Body of pancreas (tissue), 4 donors: ENCODE measurements around the gene RAB10. TPM values are rescaled to one million over a fixed set of nuclear protein-coding genes. Genes with fewer than 3 reads are reported as not detected.
"Not testable (repeated sequence)": the region's sequence is repeated elsewhere in the genome, so short reads cannot be mapped to it uniquely, and the experiment has no call there.

ENCODE experiments used
- ATAC-seq: fragments of 150-250 bp; one replicate; pipeline ENCODE4 v1.9.1; 2016
- DNase-seq, 4 donors: peaks; one replicate each; pipeline ENCODE4 v3.0.0-alpha.2; 2019
- H3K27ac ChIP-seq, 4 donors: fragments of 200-600 bp; sonication (generic); 1 replicate in 3 of 4; 2 replicates in 1 of 4; pipeline versions ENCODE4 v1.5.1 to v1.6.1; 2016 to 2019; ENCODE audit warnings: mild to moderate bottlenecking in 1 of 4, mixed read lengths in 1 of 4, moderate library complexity in 1 of 4
- H3K27me3 ChIP-seq, 2 donors: fragments of 200-600 bp; sonication (generic); one replicate each; pipeline ENCODE4 v1.6.0; 2016; ENCODE audit warnings: mild to moderate bottlenecking in 1 of 2
- H3K36me3 ChIP-seq, 2 donors: fragments of 200-600 bp; sonication (generic); replicated peaks in 1 of 2; 2 replicates each; pipeline ENCODE4 v1.5.1; 2016; ENCODE audit warnings: low read depth in 2 of 2; ENCODE audit not compliant: insufficient read depth in 1 of 2
- H3K4me1 ChIP-seq: fragments of 200-600 bp; sonication (generic); one replicate; pipeline ENCODE4 v1.6.0; 2016
- H3K4me3 ChIP-seq, 2 donors: fragments of 200-600 bp; sonication (generic); 1 replicate in 1 of 2; 2 replicates in 1 of 2; pipeline ENCODE4 v1.5.1; 2016 to 2019
- H3K9me3 ChIP-seq, 3 donors: fragments of 200-600 bp; sonication (generic); 1 replicate in 2 of 3; 2 replicates in 1 of 3; pipeline ENCODE4 v1.5.1; 2016
- POLR2A ChIP-seq, 3 donors: fragments of 450-650 bp; IDR thresholded peaks; one replicate each; pipeline ENCODE4 v1.6.1; 2016; ENCODE audit warnings: antibody characterized with exemption in 3 of 3, mild to moderate bottlenecking in 2 of 3
- WGBS, 2 donors: methylation state at CpG; one replicate each; pipeline ENCODE4 v1.1.5; 2017; 5-methylcytosine and 5-hydroxymethylcytosine counted together
- intact Hi-C: fragments of 100-400 bp; cut with DNase I; formaldehyde crosslinking; loops from one replicate; pipeline ENCODE4 v1.15.1; 2023
- total RNA-seq, 2 donors: library from RNA; depleted of rRNA; stranded (reverse); fragments of >200 nt; gene quantifications; one replicate each; pipeline ENCODE4 v1.1.0, GENCODE V29; 2016
- TF ChIP-seq, protein P1 (sequence below), 7 experiments: fragments of 450-650 bp in 4 of 7; fragments of 200-600 bp in 3 of 7; sonication (generic) in 3 of 7; IDR thresholded peaks; one replicate each; pipeline ENCODE4 v1.5.1; 2016 to 2019; ENCODE audit warnings: antibody characterized with exemption in 7 of 7

Gene RAB10
- total RNA-seq, 2 donors from 2014 or later, result 41.5 to 115 TPM

DNA sequence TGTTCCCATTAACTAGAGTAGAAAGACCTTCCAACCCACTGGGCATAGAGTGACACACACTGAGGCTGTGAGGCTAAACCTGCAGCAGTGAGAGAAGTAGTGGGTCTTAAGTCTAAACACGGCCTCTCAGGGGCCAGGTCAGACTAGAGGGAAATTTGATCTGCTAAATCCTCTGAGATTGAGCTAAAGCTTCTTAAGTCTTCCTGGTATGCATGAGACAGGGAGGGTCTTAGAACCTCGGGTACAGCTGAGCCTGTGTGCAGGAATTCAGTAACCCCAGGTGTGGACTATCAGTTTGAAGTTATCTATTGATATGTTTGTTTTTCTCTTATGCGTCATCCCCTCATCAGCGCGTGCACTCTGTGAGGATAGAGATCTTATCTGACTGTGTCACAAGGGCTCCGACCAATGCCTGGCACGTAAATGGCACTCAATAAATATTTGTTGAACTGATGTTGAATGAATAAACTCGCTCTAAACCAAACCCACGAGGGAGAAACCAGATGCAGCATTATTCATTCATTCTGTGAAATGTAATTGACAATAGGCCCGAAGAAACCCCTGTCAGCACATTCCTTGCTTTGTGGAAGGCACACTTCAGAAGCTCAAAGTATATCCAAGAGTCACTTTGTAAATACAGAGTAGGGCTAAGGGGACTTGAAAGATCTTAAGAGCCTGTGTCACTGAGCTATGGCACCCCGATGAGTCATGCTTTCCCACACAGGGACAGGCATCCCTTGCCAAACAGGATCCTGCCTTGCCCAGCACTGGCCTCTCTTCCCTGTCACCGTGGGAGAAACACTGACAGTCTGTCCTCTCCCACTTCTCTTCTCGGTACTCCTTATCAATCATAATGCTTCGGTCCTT, 21.7 kb upstream of the RAB10 start:
- Histone ChIP-seq H3K27me3 (no peaks in the 10 kb centered on the region), H3K9me3 (no peaks in the 10 kb centered on the region), H3K36me3 (no peaks in the 10 kb centered on the region), H3K4me3 (no peak overlapping the region), H3K27ac (peak overlapping the region; percentile 58 to 80 (median 66)), H3K4me1 (peaks cover 25% of the 10 kb centered on the region)
- intact Hi-C loops, result no loop called here
- DNase-seq (peak; percentile 60 to 83 (median 74)), ATAC-seq (peak; percentile 85)
- TF ChIP-seq, protein P1, sequence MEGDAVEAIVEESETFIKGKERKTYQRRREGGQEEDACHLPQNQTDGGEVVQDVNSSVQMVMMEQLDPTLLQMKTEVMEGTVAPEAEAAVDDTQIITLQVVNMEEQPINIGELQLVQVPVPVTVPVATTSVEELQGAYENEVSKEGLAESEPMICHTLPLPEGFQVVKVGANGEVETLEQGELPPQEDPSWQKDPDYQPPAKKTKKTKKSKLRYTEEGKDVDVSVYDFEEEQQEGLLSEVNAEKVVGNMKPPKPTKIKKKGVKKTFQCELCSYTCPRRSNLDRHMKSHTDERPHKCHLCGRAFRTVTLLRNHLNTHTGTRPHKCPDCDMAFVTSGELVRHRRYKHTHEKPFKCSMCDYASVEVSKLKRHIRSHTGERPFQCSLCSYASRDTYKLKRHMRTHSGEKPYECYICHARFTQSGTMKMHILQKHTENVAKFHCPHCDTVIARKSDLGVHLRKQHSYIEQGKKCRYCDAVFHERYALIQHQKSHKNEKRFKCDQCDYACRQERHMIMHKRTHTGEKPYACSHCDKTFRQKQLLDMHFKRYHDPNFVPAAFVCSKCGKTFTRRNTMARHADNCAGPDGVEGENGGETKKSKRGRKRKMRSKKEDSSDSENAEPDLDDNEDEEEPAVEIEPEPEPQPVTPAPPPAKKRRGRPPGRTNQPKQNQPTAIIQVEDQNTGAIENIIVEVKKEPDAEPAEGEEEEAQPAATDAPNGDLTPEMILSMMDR (IDR thresholded peaks at IDR 0.05), result no peak
- no peak for TF ChIP-seq POLR2A (IDR thresholded peaks at IDR 0.05)
- whole genome bisulfite sequencing, 2 donors, result 9 to 16% methylated on average over 14 of the region's 14 CpGs

DNA sequence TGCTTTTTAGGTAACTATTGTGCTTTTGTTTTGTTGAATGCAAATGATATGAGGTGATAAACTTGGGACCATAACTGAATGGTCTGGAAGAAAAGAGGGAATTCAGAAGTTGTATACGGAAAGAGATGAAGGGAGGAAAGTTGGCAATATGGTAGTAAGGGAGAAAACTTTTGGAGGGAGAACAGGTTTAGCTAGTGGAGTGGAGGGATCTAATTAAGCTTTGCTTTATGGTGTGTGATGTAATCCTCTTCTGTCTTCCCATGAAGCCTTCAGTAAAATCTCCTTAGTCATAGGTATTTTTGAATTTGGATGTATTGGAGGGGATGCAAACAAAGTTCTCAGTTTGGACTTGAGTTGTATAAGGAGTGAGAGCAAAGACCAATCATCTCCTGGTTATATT, 20.2 kb upstream of the RAB10 start:
- Histone ChIP-seq H3K4me1 (peaks cover 38% of the 10 kb centered on the region), H3K36me3 (no peaks in the 10 kb centered on the region), H3K9me3 (no peaks in the 10 kb centered on the region), H3K27ac (peak overlapping the region in 1 of 4 donors; percentile 73), H3K4me3 (no peak overlapping the region), H3K27me3 (no peaks in the 10 kb centered on the region)
- WGBS, 2 donors, result 82 to 93% methylated on average over 1 of the region's 1 CpG
- no peak for ATAC-seq
- TF ChIP-seq, protein P1 (IDR thresholded peaks at IDR 0.05), result no peak
- no peak for TF ChIP-seq POLR2A (IDR thresholded peaks at IDR 0.05)
- intact Hi-C loops, result no loop called here
- no peak for DNase-seq

DNA sequence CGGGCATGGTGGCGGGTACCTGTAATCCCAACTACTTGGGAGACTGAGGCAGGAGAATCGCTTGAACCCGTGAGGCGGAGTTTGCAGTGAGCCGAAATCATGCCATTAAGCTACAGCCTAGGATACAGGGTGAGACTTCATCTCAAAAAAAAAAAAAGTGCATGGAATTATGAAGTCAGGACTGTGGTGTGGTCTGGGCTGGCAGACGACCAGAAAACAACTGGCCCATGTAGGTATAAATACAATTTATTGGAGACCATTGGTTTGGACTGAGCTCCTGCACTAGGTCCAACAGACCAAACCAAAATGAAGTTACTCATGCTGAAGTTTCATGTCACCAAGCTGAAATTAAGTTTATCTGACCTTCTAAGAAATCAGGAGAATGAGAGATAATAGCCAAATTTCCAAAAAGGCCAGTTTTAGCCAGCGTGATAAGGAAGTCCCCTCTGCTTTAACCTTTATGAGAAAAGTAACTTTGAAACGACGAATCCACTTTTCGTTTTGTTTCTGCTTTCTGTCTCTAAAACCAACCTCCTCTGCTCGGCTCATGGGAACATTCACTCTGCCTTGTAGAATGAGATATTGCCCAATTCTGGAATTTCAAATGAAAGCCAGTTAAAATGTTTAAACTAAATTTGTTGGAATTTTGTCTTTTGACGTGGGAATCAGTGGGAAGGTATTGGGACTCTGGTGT, 17.7 kb upstream of the RAB10 start:
- no peak for ATAC-seq
- 87 to 89% methylated on average over 13 of the region's 13 CpGs for WGBS, 2 donors
- TF ChIP-seq, protein P1 (IDR thresholded peaks at IDR 0.05), result no peak
- TF ChIP-seq POLR2A (IDR thresholded peaks at IDR 0.05), result no peak
- intact Hi-C loops, result no loop called here
- no peak for DNase-seq
- Histone ChIP-seq H3K9me3 (no peaks in the 10 kb centered on the region), H3K36me3 (no peaks in the 10 kb centered on the region), H3K27me3 (no peaks in the 10 kb centered on the region), H3K4me3 (no peak overlapping the region), H3K4me1 (peaks cover 51% of the 10 kb centered on the region), H3K27ac (peak overlapping the region in 1 of 4 donors; percentile 82)

DNA sequence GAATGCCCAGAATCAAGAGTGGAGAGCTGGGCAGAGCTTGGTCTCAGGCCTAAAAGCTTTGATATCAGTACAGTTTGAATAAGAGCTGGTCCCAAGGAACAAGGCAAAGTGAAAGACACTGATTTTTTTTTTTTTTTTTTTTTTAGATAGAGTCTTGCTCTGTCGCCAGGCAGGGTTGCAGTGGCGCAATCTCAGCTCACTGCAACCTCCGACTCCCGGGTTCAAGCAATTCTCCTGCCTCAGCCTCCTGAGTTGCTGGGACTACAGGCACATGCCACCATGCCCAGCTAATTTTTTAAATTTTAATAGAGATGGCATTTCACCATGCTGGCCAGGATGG, 17.2 kb upstream of the RAB10 start:
- H3K27me3 ChIP-seq, H3K36me3 ChIP-seq, DNase-seq, intact Hi-C loops, H3K9me3 ChIP-seq, ATAC-seq, H3K4me3 ChIP-seq: not testable (repeated sequence)
- Histone ChIP-seq H3K27ac (peak overlapping the region in 3 of 4 donors; percentile 72 to 82 (median 78)), H3K4me1 (peaks cover 46% of the 10 kb centered on the region)
- 80 to 96% methylated on average over 4 of the region's 4 CpGs for WGBS, 2 donors

DNA sequence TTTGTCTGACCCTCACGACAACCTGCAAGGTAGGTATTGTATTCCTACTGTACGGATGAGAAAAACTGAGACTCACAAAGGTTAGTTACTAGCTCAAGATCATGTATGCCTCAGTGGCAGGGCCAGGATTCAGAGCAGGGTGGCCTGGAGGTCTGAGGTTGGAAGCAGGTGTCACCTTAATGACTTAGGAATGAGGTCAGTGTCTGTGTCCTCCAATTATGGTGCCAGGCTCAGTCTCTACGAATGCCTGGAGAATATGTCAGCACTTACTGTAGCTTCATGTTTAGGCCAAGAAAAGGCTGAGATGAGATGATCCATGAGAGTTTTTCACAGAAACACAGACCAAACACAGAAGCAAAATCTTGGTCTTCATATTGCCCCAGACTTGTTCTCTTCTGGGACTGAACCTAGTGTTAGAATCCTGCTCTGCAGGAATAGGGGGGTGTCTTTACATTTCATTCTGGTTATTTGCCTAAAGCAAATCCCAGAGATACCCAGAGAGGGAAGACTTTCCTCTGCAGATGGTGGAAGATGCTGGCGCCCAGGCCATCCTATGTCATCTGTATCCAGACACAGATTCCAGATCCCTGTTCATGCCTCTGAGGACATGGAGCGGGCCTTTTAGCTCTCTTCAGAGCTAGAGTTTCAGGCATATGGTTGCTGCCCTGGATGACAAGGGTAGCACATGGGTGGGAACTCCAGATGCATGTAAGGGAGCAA, 16.3 kb upstream of the RAB10 start:
- intact Hi-C loops, result no loop called here
- Histone ChIP-seq H3K4me1 (peaks cover 36% of the 10 kb centered on the region), H3K27ac (peak overlapping the region; percentile 42 to 82 (median 75)), H3K9me3 (no peaks in the 10 kb centered on the region), H3K4me3 (no peak overlapping the region), H3K27me3 (no peaks in the 10 kb centered on the region), H3K36me3 (no peaks in the 10 kb centered on the region)
- WGBS, 2 donors, result 84 to 94% methylated on average over 5 of the region's 5 CpGs
- TF ChIP-seq, protein P1 (IDR thresholded peaks at IDR 0.05), result no peak
- no peak for TF ChIP-seq POLR2A (IDR thresholded peaks at IDR 0.05)
- ATAC-seq, result no peak
- no peak for DNase-seq
